Peyer's patch (tissue), 4 donors: ENCODE results near the gene APRT. TPM values are rescaled to one million over a fixed set of nuclear protein-coding genes. Genes with fewer than 3 reads are reported as not detected.

Source experiments
- DNase-seq, 3 donors: peaks; one replicate each; pipeline ENCODE4 v3.0.0-alpha.2; 2017 to 2019
- H3K27ac ChIP-seq, 4 donors: fragments of 200-600 bp; sonication (generic); one replicate each; pipeline ENCODE4 v1.5.1; 2016 to 2019
- H3K27me3 ChIP-seq, 2 donors: fragments of 200-600 bp; sonication (generic); one replicate each; pipeline ENCODE4 v1.5.1; 2019
- H3K36me3 ChIP-seq, 3 donors: fragments of 200-600 bp; sonication (generic); one replicate each; pipeline ENCODE4 v1.5.1; 2016 to 2019
- H3K4me1 ChIP-seq, 4 donors: fragments of 200-600 bp; sonication (generic); one replicate each; pipeline ENCODE4 v1.5.1; 2016 to 2019
- H3K4me3 ChIP-seq, 4 donors: fragments of 200-600 bp; sonication (generic); 1 replicate in 3 of 4; 2 replicates in 1 of 4; pipeline ENCODE4 v1.5.1; 2016 to 2019; ENCODE audit warnings: mild to moderate bottlenecking in 1 of 4
- H3K9me3 ChIP-seq, 4 donors: fragments of 200-600 bp; sonication (generic); one replicate each; pipeline ENCODE4 v1.5.1; 2016 to 2019; ENCODE audit warnings: mild to moderate bottlenecking in 1 of 4
- CTCF ChIP-seq, 6 experiments: fragments of 450-650 bp in 4 of 6; fragments of 200-600 bp in 2 of 6; sonication (generic) in 1 of 6; IDR thresholded peaks; one replicate each; pipeline ENCODE4 v1.5.1; 2017 to 2019; ENCODE audit warnings: antibody characterized with exemption in 6 of 6, mild to moderate bottlenecking in 3 of 6, moderate library complexity in 1 of 6
- POLR2A ChIP-seq, 2 donors: fragments of 450-650 bp; IDR thresholded peaks; one replicate each; pipeline ENCODE4 v1.5.1; 2017; ENCODE audit warnings: antibody characterized with exemption in 2 of 2, mild to moderate bottlenecking in 2 of 2, moderate library complexity in 2 of 2
- total RNA-seq, 4 donors: library from RNA; depleted of rRNA; stranded (reverse); fragments of >200 nt; gene quantifications; one replicate each; pipeline ENCODE4 v1.1.0, GENCODE V29; 2016

The APRT gene
- total RNA-seq, 4 donors from 2014 or later: 109 to 190 (median 122) TPM

GRCh38 chr16:88854306-88855111 is 42.8 kb upstream of the APRT start:
- peak; percentile 51 to 69 (median 60) for DNase-seq
- H3K4me1 ChIP-seq: peaks cover 0 to 32% (median 14%) of the 10 kb centered on the region in 4 donors
- peaks cover 0 to 13% (median 0%) of the 10 kb centered on the region in 3 donors for H3K36me3 ChIP-seq
- H3K9me3 ChIP-seq: no peaks in the 10 kb centered on the region
- H3K27me3 ChIP-seq: no peaks in the 10 kb centered on the region
- peak overlapping the region in 2 of 4 donors; percentile 27 to 40 for H3K27ac ChIP-seq
- TF ChIP-seq CTCF (IDR thresholded peaks at IDR 0.05): no peak
- no peak for TF ChIP-seq POLR2A (IDR thresholded peaks at IDR 0.05)
- H3K4me3 ChIP-seq: no peak overlapping the region

- Histone ChIP-seq H3K27ac (peak overlapping the region in 2 of 4 donors; percentile 31 to 52), H3K36me3 (peaks cover 0 to 6% (median 0%) of the 10 kb centered on the region in 3 donors), H3K27me3 (no peaks in the 10 kb centered on the region), H3K4me3 (no peak overlapping the region), H3K9me3 (no peaks in the 10 kb centered on the region), H3K4me1 (peaks cover 0 to 30% (median 14%) of the 10 kb centered on the region in 4 donors)
- TF ChIP-seq POLR2A (IDR thresholded peaks at IDR 0.05): no peak
- TF ChIP-seq CTCF (IDR thresholded peaks at IDR 0.05): no peak
- no peak for DNase-seq
These were observed 41.7 kb upstream of the APRT start for GRCh38 chr16:88853325-88853941.

- TF ChIP-seq CTCF (IDR thresholded peaks at IDR 0.05): no peak
- TF ChIP-seq POLR2A (IDR thresholded peaks at IDR 0.05): no peak
- no peaks in the 10 kb centered on the region for H3K27me3 ChIP-seq
- no peaks in the 10 kb centered on the region for H3K9me3 ChIP-seq
- H3K27ac ChIP-seq: no peak overlapping the region
- H3K36me3 ChIP-seq: peaks cover 0 to 6% (median 0%) of the 10 kb centered on the region in 3 donors
- peaks cover 0 to 24% (median 10%) of the 10 kb centered on the region in 4 donors for H3K4me1 ChIP-seq
- no peak overlapping the region for H3K4me3 ChIP-seq
- no peak for DNase-seq
These were observed 39.9 kb upstream of the APRT start for GRCh38 chr16:88851616-88852015.

GRCh38 chr16:88850531-88851199 is 38.9 kb upstream of the APRT start:
- no peaks in the 10 kb centered on the region for H3K27me3 ChIP-seq
- H3K9me3 ChIP-seq: no peaks in the 10 kb centered on the region
- TF ChIP-seq POLR2A (IDR thresholded peaks at IDR 0.05) (no peak), CTCF (IDR thresholded peaks at IDR 0.05) (no peak)
- no peak overlapping the region for H3K4me3 ChIP-seq
- H3K4me1 ChIP-seq: peaks cover 0 to 16% (median 3%) of the 10 kb centered on the region in 4 donors
- DNase-seq: no peak
- peaks cover 0 to 6% (median 0%) of the 10 kb centered on the region in 3 donors for H3K36me3 ChIP-seq
- no peak overlapping the region for H3K27ac ChIP-seq

- no peak for DNase-seq
- Histone ChIP-seq H3K4me1 (peaks cover 0 to under 1% (median 0%) of the 10 kb centered on the region in 4 donors), H3K4me3 (no peak overlapping the region), H3K36me3 (peaks cover 0 to 6% (median 0%) of the 10 kb centered on the region in 3 donors), H3K27me3 (no peaks in the 10 kb centered on the region), H3K9me3 (no peaks in the 10 kb centered on the region), H3K27ac (no peak overlapping the region)
- no peak for TF ChIP-seq CTCF (IDR thresholded peaks at IDR 0.05)
- no peak for TF ChIP-seq POLR2A (IDR thresholded peaks at IDR 0.05)
These were observed 36.8 kb upstream of the APRT start for GRCh38 chr16:88848557-88848956.
